ENCODE data around the gene SLC6A4. TPM values are rescaled to one million over a fixed set of nuclear protein-coding genes. Genes with fewer than 3 reads are reported as not detected.

Gene SLC6A4
- total and polyA plus RNA-seq, 2 donors (not counting 3 experiments of a cell fraction or from before 2014, with no cell fraction given): 0.25 TPM; not detected in 1

DNA sequence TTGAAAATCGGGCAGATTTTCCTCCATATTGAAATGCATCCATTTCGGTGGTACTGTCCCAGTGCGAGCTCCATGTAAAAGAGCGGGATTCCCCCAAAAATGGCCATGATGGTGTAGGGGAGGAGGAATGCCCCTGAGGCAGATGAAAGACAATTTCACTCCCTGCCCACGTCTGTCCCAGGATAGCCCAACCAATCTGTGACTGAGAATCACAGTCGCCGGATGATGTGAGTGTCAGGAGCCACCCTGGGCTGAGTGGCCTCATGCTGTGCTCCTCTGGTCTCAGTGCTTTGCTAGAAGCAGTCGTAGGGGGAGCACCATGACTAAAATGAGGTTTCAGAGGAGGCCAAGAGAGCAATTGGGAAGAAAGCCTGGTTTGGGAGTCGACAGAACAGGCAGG, 16.7 kb downstream of the SLC6A4 start:
- H3K27me3 ChIP-seq (ENCODE audit: control insufficient read depth in 2 of 2, insufficient read depth in 2 of 2, low read length in 2 of 2): peaks cover 16% of the 10 kb centered on the region in 2 experiments
- no peaks in the 10 kb centered on the region for H3K36me3 ChIP-seq (ENCODE audit: control insufficient read depth in 2 of 2, extremely low read depth in 1 of 2, insufficient read depth in 2 of 2, low read length in 2 of 2)
- H3K9ac ChIP-seq (replicated peaks; ENCODE audit: extremely low read depth, insufficient read depth, low read length): no peak overlapping the region
- H3K9me3 ChIP-seq (replicated peaks; ENCODE audit: control insufficient read depth, insufficient read depth, low read length): no peaks in the 10 kb centered on the region
- DNase-seq (ENCODE audit: low read depth, low spot score) (no peak), FAIRE-seq (no peak)
- no peak overlapping the region for H3K27ac ChIP-seq (ENCODE audit: insufficient read depth, low read depth, low read length)
- no peaks in the 10 kb centered on the region for H3K79me2 ChIP-seq (ENCODE audit: control insufficient read depth, insufficient read depth, low read length)
- no peaks in the 10 kb centered on the region for H3K4me1 ChIP-seq (ENCODE audit: control insufficient read depth, extremely low read depth, insufficient read depth, low read length)
- no peak for TF ChIP-seq EZH2 (IDR thresholded peaks at IDR 0.05; ENCODE audit: borderline replicate concordance, low read depth, low read length, severe bottlenecking)
- TF ChIP-seq, protein P1, sequence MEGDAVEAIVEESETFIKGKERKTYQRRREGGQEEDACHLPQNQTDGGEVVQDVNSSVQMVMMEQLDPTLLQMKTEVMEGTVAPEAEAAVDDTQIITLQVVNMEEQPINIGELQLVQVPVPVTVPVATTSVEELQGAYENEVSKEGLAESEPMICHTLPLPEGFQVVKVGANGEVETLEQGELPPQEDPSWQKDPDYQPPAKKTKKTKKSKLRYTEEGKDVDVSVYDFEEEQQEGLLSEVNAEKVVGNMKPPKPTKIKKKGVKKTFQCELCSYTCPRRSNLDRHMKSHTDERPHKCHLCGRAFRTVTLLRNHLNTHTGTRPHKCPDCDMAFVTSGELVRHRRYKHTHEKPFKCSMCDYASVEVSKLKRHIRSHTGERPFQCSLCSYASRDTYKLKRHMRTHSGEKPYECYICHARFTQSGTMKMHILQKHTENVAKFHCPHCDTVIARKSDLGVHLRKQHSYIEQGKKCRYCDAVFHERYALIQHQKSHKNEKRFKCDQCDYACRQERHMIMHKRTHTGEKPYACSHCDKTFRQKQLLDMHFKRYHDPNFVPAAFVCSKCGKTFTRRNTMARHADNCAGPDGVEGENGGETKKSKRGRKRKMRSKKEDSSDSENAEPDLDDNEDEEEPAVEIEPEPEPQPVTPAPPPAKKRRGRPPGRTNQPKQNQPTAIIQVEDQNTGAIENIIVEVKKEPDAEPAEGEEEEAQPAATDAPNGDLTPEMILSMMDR (IDR thresholded peaks at IDR 0.05; ENCODE audit: extremely low read depth in 1 of 2, insufficient read depth in 1 of 2, low read depth in 1 of 2, low read length in 2 of 2): no peak
- TF ChIP-seq POLR2AphosphoS5 (IDR thresholded peaks at IDR 0.05; ENCODE audit: insufficient read depth, low read depth, low read length): no peak
- TF ChIP-seq MYC (IDR thresholded peaks at IDR 0.05; ENCODE audit: low read depth, low read length): no peak
- TF ChIP-seq, protein P2, sequence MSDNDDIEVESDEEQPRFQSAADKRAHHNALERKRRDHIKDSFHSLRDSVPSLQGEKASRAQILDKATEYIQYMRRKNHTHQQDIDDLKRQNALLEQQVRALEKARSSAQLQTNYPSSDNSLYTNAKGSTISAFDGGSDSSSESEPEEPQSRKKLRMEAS (IDR thresholded peaks at IDR 0.05; ENCODE audit: insufficient read depth, insufficient read length): no peak
- no peak for TF ChIP-seq GATA2 (IDR thresholded peaks at IDR 0.05; ENCODE audit: insufficient read depth, insufficient read length, low read depth, low read length)
- TF ChIP-seq JUN (IDR thresholded peaks at IDR 0.05; ENCODE audit: borderline replicate concordance, insufficient read depth, insufficient read length, low read depth): no peak
- TF ChIP-seq POLR2A (IDR thresholded peaks at IDR 0.05; ENCODE audit: low read depth, low read length): no peak
- no peak for TF ChIP-seq FOS (IDR thresholded peaks at IDR 0.05; ENCODE audit: borderline replicate concordance, insufficient read depth, low read length)
- no peaks in the 10 kb centered on the region for H3K9me1 ChIP-seq (replicated peaks; ENCODE audit: control insufficient read depth, extremely low read depth, insufficient read depth, low read length)
- ChIA-PET POLR2A (no interaction called here), CTCF (no interaction called here)
- no peak overlapping the region for H3K4me3 ChIP-seq (replicated peaks in 1 of 3; ENCODE audit: insufficient read depth in 1 of 3, low read depth in 1 of 3, low read length in 3 of 3)
- H4K20me1 ChIP-seq (replicated peaks; ENCODE audit: control insufficient read depth, extremely low read depth, insufficient read depth, low read length): no peaks in the 10 kb centered on the region
- H3K4me2 ChIP-seq (ENCODE audit: insufficient read depth, low read length): no peak overlapping the region
- H2AFZ ChIP-seq (ENCODE audit: low read depth, low read length): no peak overlapping the region
- intact Hi-C loops (cut with micrococcal nuclease) (no loop called here), dilution Hi-C loops (cut with MboI; ENCODE audit: extremely low pct_ligation_motif_present, low sequenced_read_pairs) (no loop called here)
- no TSS peak for BruUV-seq (replicated peaks)
